ENCODE data around the gene SYTL5. TPM values are rescaled to one million over a fixed set of nuclear protein-coding genes. Genes with fewer than 3 reads are reported as not detected.

SYTL5 gene
- total RNA-seq, 1 donor from 2014 or later, result 8.4 TPM

DNA sequence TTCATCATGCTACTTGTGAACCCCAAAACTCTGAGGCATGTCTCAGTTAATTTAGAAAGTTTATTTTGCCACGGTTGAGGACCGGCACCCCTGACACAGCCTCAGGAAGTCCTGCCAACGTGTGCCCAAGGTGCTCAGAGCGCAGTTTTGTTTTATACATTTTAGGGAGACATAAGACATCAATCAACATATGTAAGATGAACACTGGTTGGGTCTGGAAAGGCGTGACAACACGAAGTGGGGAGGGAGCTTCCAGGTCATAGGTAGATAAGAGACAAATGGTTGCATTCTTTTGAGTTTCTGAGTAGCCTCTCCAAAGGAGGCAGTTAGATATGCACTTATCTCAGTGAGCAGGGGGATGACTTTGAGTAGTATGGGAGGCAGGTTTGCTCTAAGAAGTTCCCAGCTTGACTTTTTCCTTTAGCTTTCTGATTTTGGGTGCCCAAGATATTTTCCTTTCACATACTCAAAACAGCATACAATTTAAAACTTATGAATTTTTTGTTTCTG is 98.9 kb downstream of the SYTL5 start:
- H3K9me3 Mint-ChIP-seq (ENCODE audit: unreplicated experiment), result no peaks in the 10 kb centered on the region
- Histone ChIP-seq H3K4me3 (ENCODE audit: insufficient read depth, low read depth, low read length) (no peak overlapping the region), H3K4me2 (ENCODE audit: low read length) (no peak overlapping the region), H3K9ac (ENCODE audit: low read length) (no peak overlapping the region), H3K9me3 (ENCODE audit: insufficient read depth, low read depth, low read length) (no peaks in the 10 kb centered on the region), H3K4me1 (ENCODE audit: insufficient read depth, low read length) (no peaks in the 10 kb centered on the region), H3K27me3 (ENCODE audit: insufficient read depth, low read length) (no peaks in the 10 kb centered on the region), H3K79me2 (ENCODE audit: insufficient read depth, low read length) (no peaks in the 10 kb centered on the region), H3K27ac (ENCODE audit: low read depth, low read length) (no peak overlapping the region), H4K20me1 (ENCODE audit: insufficient read depth, low read length) (no peaks in the 10 kb centered on the region), H2AFZ (ENCODE audit: low read depth, low read length) (no peak overlapping the region), H3K36me3 (ENCODE audit: insufficient read depth, low read length) (peaks cover 2% of the 10 kb centered on the region)
- no peaks in the 10 kb centered on the region for H3K4me1 Mint-ChIP-seq (ENCODE audit: low read depth, unreplicated experiment)
- H3K4me3 Mint-ChIP-seq (ENCODE audit: unreplicated experiment), result no peak overlapping the region
- DNase-seq (ENCODE audit: low read depth) (no peak), FAIRE-seq (no peak)
- H3K27me3 Mint-ChIP-seq (ENCODE audit: low read depth, unreplicated experiment), result no peaks in the 10 kb centered on the region
- no peak for TF ChIP-seq EZH2 (IDR thresholded peaks at IDR 0.05; ENCODE audit: insufficient read depth, low read length)
- no peak overlapping the region for H3K27ac Mint-ChIP-seq (ENCODE audit: unreplicated experiment)
- no peaks in the 10 kb centered on the region for H3K36me3 Mint-ChIP-seq (ENCODE audit: low read depth, unreplicated experiment)

- H2AFZ ChIP-seq (ENCODE audit: low read depth, low read length), result no peak overlapping the region
- Mint-ChIP-seq H3K27ac (ENCODE audit: unreplicated experiment) (no peak overlapping the region), H3K9me3 (ENCODE audit: unreplicated experiment) (no peaks in the 10 kb centered on the region), H3K4me3 (ENCODE audit: unreplicated experiment) (no peak overlapping the region), H3K4me1 (ENCODE audit: low read depth, unreplicated experiment) (no peaks in the 10 kb centered on the region), H3K27me3 (ENCODE audit: low read depth, unreplicated experiment) (no peaks in the 10 kb centered on the region), H3K36me3 (ENCODE audit: low read depth, unreplicated experiment) (no peaks in the 10 kb centered on the region)
- H3K36me3 ChIP-seq (ENCODE audit: insufficient read depth, low read length), result peaks cover 2% of the 10 kb centered on the region
- H3K4me1 ChIP-seq (ENCODE audit: insufficient read depth, low read length), result no peaks in the 10 kb centered on the region
- no peak overlapping the region for H3K4me3 ChIP-seq (ENCODE audit: insufficient read depth, low read depth, low read length)
- H3K79me2 ChIP-seq (ENCODE audit: insufficient read depth, low read length), result no peaks in the 10 kb centered on the region
- no peaks in the 10 kb centered on the region for H3K27me3 ChIP-seq (ENCODE audit: insufficient read depth, low read length)
- no peak for FAIRE-seq
- no peaks in the 10 kb centered on the region for H3K9me3 ChIP-seq (ENCODE audit: insufficient read depth, low read depth, low read length)
- DNase-seq (ENCODE audit: low read depth), result no peak
- TF ChIP-seq EZH2 (IDR thresholded peaks at IDR 0.05; ENCODE audit: insufficient read depth, low read length), result no peak
- TF ChIP-seq CTCF (IDR thresholded peaks at IDR 0.05; ENCODE audit: insufficient read depth, low read depth, low read length), result no peak
- no peak overlapping the region for H3K4me2 ChIP-seq (ENCODE audit: low read length)
- H3K27ac ChIP-seq (ENCODE audit: low read depth, low read length), result no peak overlapping the region
- H4K20me1 ChIP-seq (ENCODE audit: insufficient read depth, low read length), result no peaks in the 10 kb centered on the region
- no peak overlapping the region for H3K9ac ChIP-seq (ENCODE audit: low read length)
Observed at GRCh38 chrX:38106991-38107655, 100.8 kb downstream of the SYTL5 start.

DNA sequence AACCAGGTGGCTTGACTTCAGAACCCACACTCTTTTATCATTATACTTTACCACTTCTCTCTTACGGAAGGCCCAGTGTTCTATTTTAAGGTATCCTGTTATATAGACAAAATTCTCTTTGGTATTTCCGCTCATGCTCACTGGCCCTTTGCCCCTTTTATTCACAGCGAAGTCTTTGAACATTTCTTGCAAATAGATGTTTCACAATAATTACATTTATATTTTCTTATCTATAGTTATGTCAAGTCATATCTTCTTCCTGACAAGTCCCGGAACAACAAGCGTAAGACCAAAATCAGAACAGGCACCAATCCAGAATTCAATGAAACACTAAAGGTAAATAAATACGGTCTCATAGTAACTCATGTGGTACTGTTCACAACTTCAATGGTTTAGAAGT is 102.0 kb downstream of the SYTL5 start:
- Histone ChIP-seq H3K27me3 (ENCODE audit: insufficient read depth, low read length) (no peaks in the 10 kb centered on the region), H3K4me2 (ENCODE audit: low read length) (no peak overlapping the region), H3K9ac (ENCODE audit: low read length) (no peak overlapping the region), H3K27ac (ENCODE audit: low read depth, low read length) (no peak overlapping the region), H3K36me3 (ENCODE audit: insufficient read depth, low read length) (peaks cover 2% of the 10 kb centered on the region), H2AFZ (ENCODE audit: low read depth, low read length) (no peak overlapping the region), H4K20me1 (ENCODE audit: insufficient read depth, low read length) (no peaks in the 10 kb centered on the region), H3K4me3 (ENCODE audit: insufficient read depth, low read depth, low read length) (no peak overlapping the region), H3K9me3 (ENCODE audit: insufficient read depth, low read depth, low read length) (no peaks in the 10 kb centered on the region), H3K79me2 (ENCODE audit: insufficient read depth, low read length) (no peaks in the 10 kb centered on the region), H3K4me1 (ENCODE audit: insufficient read depth, low read length) (no peaks in the 10 kb centered on the region)
- Mint-ChIP-seq H3K4me3 (ENCODE audit: unreplicated experiment) (no peak overlapping the region), H3K27ac (ENCODE audit: unreplicated experiment) (no peak overlapping the region), H3K36me3 (ENCODE audit: low read depth, unreplicated experiment) (no peaks in the 10 kb centered on the region), H3K9me3 (ENCODE audit: unreplicated experiment) (no peaks in the 10 kb centered on the region), H3K4me1 (ENCODE audit: low read depth, unreplicated experiment) (no peaks in the 10 kb centered on the region), H3K27me3 (ENCODE audit: low read depth, unreplicated experiment) (no peaks in the 10 kb centered on the region)
- FAIRE-seq (no peak), DNase-seq (ENCODE audit: low read depth) (peak; percentile 75)
- TF ChIP-seq EZH2 (IDR thresholded peaks at IDR 0.05; ENCODE audit: insufficient read depth, low read length) (no peak), CTCF (IDR thresholded peaks at IDR 0.05; ENCODE audit: insufficient read depth, low read depth, low read length) (no peak)
